ENCODE data around the gene ZNF311. TPM values are rescaled to one million over a fixed set of nuclear protein-coding genes. Genes with fewer than 3 reads are reported as not detected.
"Not testable (repeated sequence)": the region's sequence is repeated elsewhere in the genome, so short reads cannot be mapped to it uniquely, and the experiment has no call there.

Gene ZNF311
- total and polyA plus RNA-seq, 2 donors = 0.76 to 0.80 TPM

DNA sequence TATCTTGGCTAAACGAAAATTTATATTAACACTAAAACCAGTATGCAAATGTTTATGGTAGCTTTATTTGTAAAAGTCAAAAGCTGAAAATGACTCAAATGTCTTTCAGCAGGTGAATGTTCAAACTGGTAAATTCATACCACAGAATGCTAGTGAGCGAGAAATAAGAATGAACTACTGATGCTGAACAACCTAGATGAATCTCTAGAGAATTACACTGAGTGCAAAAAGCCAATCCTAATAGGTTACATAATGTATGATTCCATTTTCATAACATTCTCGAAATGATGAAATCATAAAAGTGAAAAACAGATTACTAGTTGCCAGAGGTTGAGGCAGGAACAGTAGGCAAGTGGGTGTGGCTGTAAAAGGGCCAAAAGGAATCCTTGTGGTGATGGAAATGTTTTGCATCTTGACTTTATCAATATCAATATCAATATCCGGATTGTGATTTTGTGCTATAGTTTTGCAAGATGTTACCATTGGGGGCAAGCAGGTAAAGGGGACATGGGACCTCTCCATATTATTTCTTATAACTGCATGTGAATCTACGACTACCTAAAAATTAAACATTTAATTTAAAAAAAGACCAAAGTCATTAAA lies 26.1 kb downstream of the ZNF311 start:
- no peaks in the 10 kb centered on the region for H3K9me3 ChIP-seq (ENCODE audit: control insufficient read depth in 2 of 2, insufficient read depth in 1 of 2, low read length in 1 of 2)
- DNase-seq (ENCODE audit: low read depth in 6 of 9, low spot score in 9 of 9) = no peak
- H3K4me1 ChIP-seq (ENCODE audit: control insufficient read depth in 2 of 2, insufficient read depth in 2 of 2, low read length in 2 of 2) = peaks cover 5 to 14% of the 10 kb centered on the region in 2 donors
- H3K36me3 ChIP-seq (ENCODE audit: control insufficient read depth in 2 of 2, insufficient read depth in 2 of 2, low read length in 1 of 2) = no peaks in the 10 kb centered on the region
- no peak overlapping the region for H3K27ac ChIP-seq (ENCODE audit: low read depth in 1 of 2, low read length in 1 of 2)
- H3K27me3 ChIP-seq (ENCODE audit: control insufficient read depth in 2 of 2, insufficient read depth in 1 of 2, low read length in 1 of 2) = peaks cover 26 to 77% of the 10 kb centered on the region in 2 donors
- WGBS = 96% methylated on average over 5 of the region's 5 CpGs
- H3K4me3 ChIP-seq (ENCODE audit: low read length in 2 of 2) = no peak overlapping the region

DNA sequence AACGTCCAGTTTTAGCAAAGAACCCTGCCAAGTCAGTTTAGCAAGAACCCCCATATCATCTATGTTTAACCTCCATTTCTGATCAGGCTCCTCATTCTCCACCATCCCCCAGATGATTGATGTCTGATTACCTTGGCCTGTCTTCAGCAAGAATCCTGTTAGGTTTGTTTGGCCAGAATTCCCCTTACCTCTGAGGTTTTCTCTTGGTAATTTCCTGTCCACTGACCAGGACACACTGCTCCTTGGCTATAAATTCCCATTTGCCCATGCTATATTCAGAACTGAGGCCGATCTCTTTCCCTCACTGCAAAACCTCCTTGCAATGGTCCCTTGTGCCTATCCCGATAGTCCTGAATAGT lies 27.0 kb downstream of the ZNF311 start:
- 84% methylated on average over 3 of the region's 3 CpGs for WGBS
- Histone ChIP-seq H3K27ac (ENCODE audit: low read depth in 1 of 2, low read length in 1 of 2) (no peak overlapping the region), H3K27me3 (ENCODE audit: control insufficient read depth in 2 of 2, insufficient read depth in 1 of 2, low read length in 1 of 2) (peaks cover 26 to 70% of the 10 kb centered on the region in 2 donors), H3K36me3 (ENCODE audit: control insufficient read depth in 2 of 2, insufficient read depth in 2 of 2, low read length in 1 of 2) (no peaks in the 10 kb centered on the region), H3K4me3 (ENCODE audit: low read length in 2 of 2) (no peak overlapping the region), H3K9me3 (ENCODE audit: control insufficient read depth in 2 of 2, insufficient read depth in 1 of 2, low read length in 1 of 2) (no peaks in the 10 kb centered on the region), H3K4me1 (ENCODE audit: control insufficient read depth in 2 of 2, insufficient read depth in 2 of 2, low read length in 2 of 2) (peaks cover 5 to 14% of the 10 kb centered on the region in 2 donors)
- no peak for DNase-seq (ENCODE audit: low read depth in 6 of 9, low spot score in 9 of 9)

DNA sequence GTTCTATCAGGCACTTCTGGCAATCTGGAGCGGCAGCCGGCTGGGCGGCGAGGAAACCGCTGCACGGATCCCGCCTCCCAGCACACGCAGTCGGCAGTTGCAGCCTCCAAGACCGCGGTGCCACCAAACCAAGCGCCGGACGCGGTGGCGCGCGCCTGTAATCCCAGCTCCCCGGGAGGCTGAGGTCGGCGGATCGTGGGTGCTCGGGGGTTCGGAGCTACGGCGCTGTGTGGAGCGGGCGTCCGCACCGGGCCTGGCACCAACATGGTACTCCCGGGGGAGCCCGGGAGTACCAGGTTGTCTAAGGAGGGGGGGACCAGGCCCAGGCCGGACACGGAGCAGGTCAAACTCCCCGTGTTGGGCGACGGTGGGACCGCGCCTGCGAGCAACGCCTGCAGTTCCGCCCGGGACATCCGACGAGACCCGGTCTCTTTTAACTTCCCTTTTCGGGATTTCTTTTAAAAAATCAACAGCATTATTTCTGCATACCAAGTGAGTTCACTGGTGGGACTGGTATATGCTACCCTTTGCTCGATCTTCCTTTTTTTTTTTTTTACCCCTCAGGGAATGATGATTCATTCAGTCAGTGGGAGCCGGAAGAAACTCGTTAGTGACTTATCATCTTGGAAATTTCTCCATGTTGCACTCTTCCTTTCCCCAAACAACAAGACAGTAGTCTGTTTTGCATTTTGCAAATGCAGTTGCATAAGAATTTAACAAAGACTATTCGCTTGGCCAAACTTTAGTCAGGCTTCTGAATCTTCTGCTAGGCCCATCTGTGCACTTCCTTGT lies 27.6 kb downstream of the ZNF311 start:
- Histone ChIP-seq H3K27ac (ENCODE audit: low read depth in 1 of 2, low read length in 1 of 2) (no peak overlapping the region), H3K27me3 (ENCODE audit: control insufficient read depth in 2 of 2, insufficient read depth in 1 of 2, low read length in 1 of 2) (peaks cover 26 to 68% of the 10 kb centered on the region in 2 donors)
- no peak for DNase-seq (ENCODE audit: low read depth in 6 of 9, low spot score in 9 of 9)

DNA sequence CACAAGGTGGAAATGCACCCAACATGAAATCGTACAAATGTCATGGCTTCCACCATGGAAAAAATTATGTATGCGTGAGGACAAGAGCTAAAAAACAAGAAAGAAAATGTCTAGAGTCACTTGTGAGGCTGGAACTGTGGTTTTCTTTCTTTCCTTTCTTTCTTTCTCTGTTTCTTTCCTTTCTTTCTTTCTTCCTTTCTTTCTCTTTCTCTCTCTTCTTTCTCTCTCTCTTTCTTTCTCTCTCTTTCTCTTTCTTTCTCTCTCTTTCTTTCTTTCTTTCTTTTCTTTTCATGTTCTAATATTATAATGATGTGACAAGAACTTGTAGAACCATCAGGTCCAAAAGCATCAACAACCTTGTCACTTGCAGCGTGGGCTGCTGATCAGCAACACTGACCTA lies 28.4 kb downstream of the ZNF311 start:
- Histone ChIP-seq H3K27me3 (ENCODE audit: control insufficient read depth in 2 of 2, insufficient read depth in 1 of 2, low read length in 1 of 2) (peaks cover 26 to 68% of the 10 kb centered on the region in 2 donors), H3K9me3 (ENCODE audit: control insufficient read depth in 2 of 2, insufficient read depth in 1 of 2, low read length in 1 of 2) (no peaks in the 10 kb centered on the region), H3K36me3 (ENCODE audit: control insufficient read depth in 2 of 2, insufficient read depth in 2 of 2, low read length in 1 of 2) (no peaks in the 10 kb centered on the region), H3K4me3 (ENCODE audit: low read length in 2 of 2) (no peak overlapping the region), H3K27ac (ENCODE audit: low read depth in 1 of 2, low read length in 1 of 2) (no peak overlapping the region), H3K4me1 (ENCODE audit: control insufficient read depth in 2 of 2, insufficient read depth in 2 of 2, low read length in 2 of 2) (peaks cover 5 to 14% of the 10 kb centered on the region in 2 donors)
- no peak for DNase-seq (ENCODE audit: low read depth in 6 of 9, low spot score in 9 of 9)
- 90% methylated on average over 3 of the region's 3 CpGs for WGBS

More for the DNA sequence above, 27.6 kb downstream of the ZNF311 start:
- Histone ChIP-seq H3K4me1 (ENCODE audit: control insufficient read depth in 2 of 2, insufficient read depth in 2 of 2, low read length in 2 of 2) (peaks cover 5 to 14% of the 10 kb centered on the region in 2 donors), H3K9me3 (ENCODE audit: control insufficient read depth in 2 of 2, insufficient read depth in 1 of 2, low read length in 1 of 2) (no peaks in the 10 kb centered on the region), H3K36me3 (ENCODE audit: control insufficient read depth in 2 of 2, insufficient read depth in 2 of 2, low read length in 1 of 2) (no peaks in the 10 kb centered on the region), H3K4me3 (ENCODE audit: low read length in 2 of 2) (peak overlapping the region in 1 of 2 donors; percentile 22)
- 12% methylated on average over 51 of the region's 51 CpGs for WGBS

DNA sequence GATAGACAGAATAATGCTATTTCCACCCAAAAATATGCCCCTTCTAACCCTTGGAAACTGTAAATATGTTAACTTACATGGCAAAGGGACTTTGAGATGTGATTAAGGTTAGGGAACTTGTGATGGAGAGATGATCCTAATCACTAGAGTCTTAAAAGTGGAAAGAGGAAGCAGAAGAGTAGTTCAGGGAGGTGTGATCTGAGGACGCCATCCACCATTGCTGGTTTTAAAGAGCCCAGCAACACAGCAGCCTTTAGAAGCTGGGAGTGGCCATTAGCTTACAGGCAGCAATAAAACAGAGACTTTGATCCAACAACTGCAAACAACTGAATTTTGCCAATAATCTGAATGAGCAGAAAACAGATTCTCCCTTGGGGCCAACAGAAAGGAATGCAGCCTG lies 30.6 kb downstream of the ZNF311 start:
- peaks cover 5% of the 10 kb centered on the region in 2 donors for H3K4me1 ChIP-seq (ENCODE audit: control insufficient read depth in 2 of 2, insufficient read depth in 2 of 2, low read length in 2 of 2)
- H3K4me3 ChIP-seq (ENCODE audit: low read length in 2 of 2) = no peak overlapping the region
- peaks cover 24 to 48% of the 10 kb centered on the region in 2 donors for H3K27me3 ChIP-seq (ENCODE audit: control insufficient read depth in 2 of 2, insufficient read depth in 1 of 2, low read length in 1 of 2)
- no peaks in the 10 kb centered on the region for H3K36me3 ChIP-seq (ENCODE audit: control insufficient read depth in 2 of 2, insufficient read depth in 2 of 2, low read length in 1 of 2)
- H3K27ac ChIP-seq (ENCODE audit: low read depth in 1 of 2, low read length in 1 of 2) = no peak overlapping the region
- 84% methylated on average over 1 of the region's 1 CpG for WGBS
- DNase-seq (ENCODE audit: low read depth in 6 of 9, low spot score in 9 of 9) = no peak
- H3K9me3 ChIP-seq (ENCODE audit: control insufficient read depth in 2 of 2, insufficient read depth in 1 of 2, low read length in 1 of 2) = no peaks in the 10 kb centered on the region

DNA sequence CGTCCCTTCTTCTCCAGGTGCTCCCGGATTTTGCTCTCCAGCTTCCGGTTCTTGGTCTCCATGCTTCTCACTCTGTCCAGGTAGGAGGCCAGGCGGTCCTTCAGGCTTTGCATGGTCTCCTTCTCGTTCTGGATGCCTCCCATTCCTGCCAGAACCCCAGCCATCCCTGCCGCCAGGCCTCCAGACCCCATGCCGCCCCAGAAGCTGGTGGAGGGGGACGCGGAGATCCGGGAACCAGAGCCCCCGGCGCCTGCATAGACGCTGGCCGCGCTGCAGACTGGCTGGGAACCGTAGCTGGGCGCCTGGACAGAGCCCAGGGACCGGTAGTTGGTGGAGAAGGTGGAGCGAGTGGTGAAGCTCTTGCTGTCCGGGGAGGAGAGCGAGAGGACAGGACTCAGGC lies 35.1 kb downstream of the ZNF311 start:
- not testable (repeated sequence) for H3K27me3 ChIP-seq (ENCODE audit: control insufficient read depth in 2 of 2, insufficient read depth in 1 of 2, low read length in 1 of 2); H3K27ac ChIP-seq (ENCODE audit: low read depth in 1 of 2, low read length in 1 of 2); H3K4me3 ChIP-seq (ENCODE audit: low read length in 2 of 2); H3K4me1 ChIP-seq (ENCODE audit: control insufficient read depth in 2 of 2, insufficient read depth in 2 of 2, low read length in 2 of 2); DNase-seq (ENCODE audit: low read depth in 6 of 9, low spot score in 9 of 9); H3K36me3 ChIP-seq (ENCODE audit: control insufficient read depth in 2 of 2, insufficient read depth in 2 of 2, low read length in 1 of 2); H3K9me3 ChIP-seq (ENCODE audit: control insufficient read depth in 2 of 2, insufficient read depth in 1 of 2, low read length in 1 of 2)
- 95% methylated on average over 21 of the region's 21 CpGs for WGBS

DNA sequence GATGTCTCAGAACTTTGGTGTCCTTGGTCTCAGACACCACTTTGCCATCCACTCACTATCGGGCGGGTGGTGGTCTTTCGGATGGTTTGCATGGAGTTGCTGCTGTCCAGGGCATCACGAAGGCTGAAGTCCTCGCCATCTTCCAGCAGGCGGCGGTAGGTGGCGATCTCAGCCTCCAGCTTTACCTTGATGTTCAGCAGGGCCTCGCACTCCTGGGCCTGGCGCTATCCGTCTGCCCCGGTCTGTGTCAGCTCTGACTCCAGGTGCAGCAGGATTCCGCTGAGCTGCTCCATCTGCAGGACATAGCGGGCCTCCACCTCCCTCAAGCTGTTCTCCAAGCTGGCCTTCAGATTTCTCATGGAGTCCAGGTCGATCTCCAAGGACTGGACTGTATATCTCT lies 36.0 kb downstream of the ZNF311 start:
- Histone ChIP-seq H3K9me3 (ENCODE audit: control insufficient read depth in 2 of 2, insufficient read depth in 1 of 2, low read length in 1 of 2) (peaks cover 4 to 8% of the 10 kb centered on the region in 2 donors), H3K4me3 (ENCODE audit: low read length in 2 of 2) (no peak overlapping the region), H3K4me1 (ENCODE audit: control insufficient read depth in 2 of 2, insufficient read depth in 2 of 2, low read length in 2 of 2) (no peaks in the 10 kb centered on the region), H3K27me3 (ENCODE audit: control insufficient read depth in 2 of 2, insufficient read depth in 1 of 2, low read length in 1 of 2) (peaks cover 0 to 2% of the 10 kb centered on the region in 2 donors), H3K36me3 (ENCODE audit: control insufficient read depth in 2 of 2, insufficient read depth in 2 of 2, low read length in 1 of 2) (no peaks in the 10 kb centered on the region), H3K27ac (ENCODE audit: low read depth in 1 of 2, low read length in 1 of 2) (no peak overlapping the region)
- 92% methylated on average over 15 of the region's 15 CpGs for WGBS
- no peak for DNase-seq (ENCODE audit: low read depth in 6 of 9, low spot score in 9 of 9)

DNA sequence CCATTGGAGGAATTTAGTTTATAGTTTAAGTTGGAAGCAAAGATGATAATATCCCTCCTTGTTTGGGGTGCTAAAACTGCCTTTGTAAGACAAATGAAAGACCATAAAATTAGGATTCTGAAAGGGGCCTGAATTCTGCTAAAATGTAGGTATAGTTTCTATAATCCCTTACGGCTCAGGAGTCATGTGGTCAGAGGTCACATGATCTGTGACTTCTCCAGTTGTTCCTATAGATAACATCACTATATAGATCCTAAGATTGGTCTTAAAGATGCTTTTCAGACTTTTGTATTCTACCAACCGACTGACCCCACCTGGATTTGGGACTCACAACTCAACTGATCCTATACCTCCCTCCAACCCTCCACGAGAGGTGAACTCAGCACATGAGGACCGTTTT lies 36.6 kb downstream of the ZNF311 start:
- WGBS = 93% methylated on average over 4 of the region's 4 CpGs
- no peak for DNase-seq (ENCODE audit: low read depth in 6 of 9, low spot score in 9 of 9)
- Histone ChIP-seq H3K27ac (ENCODE audit: low read depth in 1 of 2, low read length in 1 of 2) (no peak overlapping the region), H3K9me3 (ENCODE audit: control insufficient read depth in 2 of 2, insufficient read depth in 1 of 2, low read length in 1 of 2) (peaks cover 4 to 8% of the 10 kb centered on the region in 2 donors), H3K27me3 (ENCODE audit: control insufficient read depth in 2 of 2, insufficient read depth in 1 of 2, low read length in 1 of 2) (no peaks in the 10 kb centered on the region), H3K4me3 (ENCODE audit: low read length in 2 of 2) (no peak overlapping the region), H3K36me3 (ENCODE audit: control insufficient read depth in 2 of 2, insufficient read depth in 2 of 2, low read length in 1 of 2) (no peaks in the 10 kb centered on the region), H3K4me1 (ENCODE audit: control insufficient read depth in 2 of 2, insufficient read depth in 2 of 2, low read length in 2 of 2) (no peaks in the 10 kb centered on the region)

DNA sequence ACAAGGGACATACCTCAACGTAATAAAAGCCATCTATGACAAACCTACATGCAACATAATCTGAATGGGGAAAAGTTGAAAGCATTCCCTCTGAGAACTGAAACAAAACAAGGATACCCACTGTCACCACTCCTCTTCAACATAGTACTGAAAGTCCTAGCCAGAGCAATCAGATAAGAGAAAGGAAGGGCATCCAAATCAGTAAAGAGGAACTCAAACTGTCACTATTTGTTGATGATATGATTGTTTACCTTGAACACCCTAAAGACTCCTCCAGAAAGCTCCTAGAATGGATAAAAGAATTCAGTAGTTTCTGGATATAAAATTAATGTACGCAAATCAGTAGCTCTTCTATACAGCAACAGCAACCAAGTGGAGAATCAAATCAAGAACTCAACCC lies 39.4 kb downstream of the ZNF311 start:
- WGBS = 96% methylated on average over 2 of the region's 2 CpGs
- no peaks in the 10 kb centered on the region for H3K4me1 ChIP-seq (ENCODE audit: control insufficient read depth in 2 of 2, insufficient read depth in 2 of 2, low read length in 2 of 2)
- no peak for DNase-seq (ENCODE audit: low read depth in 6 of 9, low spot score in 9 of 9)

More for the DNA sequence above, 39.4 kb downstream of the ZNF311 start:
- Histone ChIP-seq H3K27ac (ENCODE audit: low read depth in 1 of 2, low read length in 1 of 2) (no peak overlapping the region), H3K36me3 (ENCODE audit: control insufficient read depth in 2 of 2, insufficient read depth in 2 of 2, low read length in 1 of 2) (no peaks in the 10 kb centered on the region), H3K9me3 (ENCODE audit: control insufficient read depth in 2 of 2, insufficient read depth in 1 of 2, low read length in 1 of 2) (peaks cover 4 to 8% of the 10 kb centered on the region in 2 donors), H3K4me3 (ENCODE audit: low read length in 2 of 2) (no peak overlapping the region), H3K27me3 (ENCODE audit: control insufficient read depth in 2 of 2, insufficient read depth in 1 of 2, low read length in 1 of 2) (no peaks in the 10 kb centered on the region)

All from thymus (tissue), 11 donors.